IMR-90 (cell line): ENCODE data around the gene KAT7. TPM values are rescaled to one million over a fixed set of nuclear protein-coding genes. Genes with fewer than 3 reads are reported as not detected.

ENCODE experiments used
- ATAC-seq: fragments of 200-7000 bp; cut with Tn5 transposase; 2 replicates; pipeline ENCODE4 v1.9.1; 2020; ENCODE audit warnings: low read depth, mild to moderate bottlenecking, moderate library complexity
- BruUV-seq: library from RNA; stranded (reverse); fragments of 400-500 nt; replicated peaks from 2 replicates; lab custom pipeline; 2021; lab: Mats Ljungman, UMichigan
- CTCF ChIA-PET: fragments of 300-600 bp; formaldehyde crosslinking; extraction: SDS; loops from one replicate; lab custom pipeline; 2021; ENCODE audit warnings: antibody characterized with exemption; lab: Yijun Ruan, JAX
- POLR2A ChIA-PET: fragments of 300-600 bp; sonication (Branson Sonifier 250); formaldehyde crosslinking; loops from one replicate; lab custom pipeline; 2022; ENCODE audit warnings: antibody characterized with exemption; ENCODE audit not compliant: unreplicated experiment; lab: Charles Lee
- DNase-seq: peaks from one replicate; pipeline ENCODE4 v3.0.0; 2013
- H2AFZ ChIP-seq: replicated peaks from 2 replicates; pipeline ENCODE3; 2013; ENCODE audit warnings: low read length, mild to moderate bottlenecking; ENCODE audit not compliant: poor library complexity
- H2AK5ac ChIP-seq: 2 replicates; pipeline ENCODE4 v1.6.1; 2013; ENCODE audit warnings: low read depth, low read length, inconsistent platforms
- H2AK9ac ChIP-seq: replicated peaks from 2 replicates; pipeline ENCODE3; 2013; ENCODE audit warnings: mild to moderate bottlenecking, low read depth, low read length, moderate library complexity; ENCODE audit not compliant: poor library complexity
- H2BK120ac ChIP-seq: 2 replicates; pipeline ENCODE4 v1.6.1; 2013; ENCODE audit warnings: low read depth, low read length, inconsistent platforms
- H2BK15ac ChIP-seq: 3 replicates; pipeline ENCODE4 v1.6.1; 2013; ENCODE audit warnings: low read depth, low read length, inconsistent platforms
- H2BK20ac ChIP-seq: 2 replicates; pipeline ENCODE4 v1.6.1; 2013; ENCODE audit warnings: low read depth, mild to moderate bottlenecking, inconsistent platforms, low read length, moderate library complexity
- H2BK5ac ChIP-seq: 2 replicates; pipeline ENCODE4 v1.6.1; 2013; ENCODE audit warnings: mild to moderate bottlenecking, low read depth, low read length, inconsistent platforms; ENCODE audit not compliant: poor library complexity, severe bottlenecking
- H3K14ac ChIP-seq: replicated peaks from 2 replicates; pipeline ENCODE4 v1.6.1; 2013; ENCODE audit warnings: low read depth, low read length, inconsistent platforms
- H3K18ac ChIP-seq: 2 replicates; pipeline ENCODE4 v1.6.1; 2013; ENCODE audit warnings: low read depth, low read length, control low read depth
- H3K23ac ChIP-seq: 2 replicates; pipeline ENCODE4 v1.6.1; 2013; ENCODE audit warnings: low read depth, low read length, inconsistent platforms
- H3K27ac ChIP-seq: 2 replicates; pipeline ENCODE4 v1.5.1; 2013; ENCODE audit warnings: mild to moderate bottlenecking, control low read depth, low read length; ENCODE audit not compliant: insufficient read depth
- H3K27me3 ChIP-seq: 2 replicates; pipeline ENCODE4 v1.6.1; 2013; ENCODE audit warnings: low read length; ENCODE audit not compliant: control insufficient read depth, insufficient read depth
- H3K36me3 ChIP-seq: 2 replicates; pipeline ENCODE4 v1.6.1; 2013; ENCODE audit warnings: low read length, mixed read lengths; ENCODE audit not compliant: control insufficient read depth, insufficient read depth
- H3K4ac ChIP-seq: 2 replicates; pipeline ENCODE4 v1.6.1; 2013; ENCODE audit warnings: low read depth, low read length, inconsistent platforms
- H3K4me1 ChIP-seq: 2 replicates; pipeline ENCODE4 v1.6.1; 2013; ENCODE audit warnings: low read length, mixed read lengths; ENCODE audit not compliant: control insufficient read depth, insufficient read depth
- H3K4me2 ChIP-seq: 2 replicates; pipeline ENCODE4 v1.6.1; 2013; ENCODE audit warnings: low read depth, mild to moderate bottlenecking, control low read depth, low read length, moderate library complexity
- H3K4me3 ChIP-seq: 2 replicates; pipeline ENCODE4 v1.5.1; 2013; ENCODE audit warnings: low read depth, mild to moderate bottlenecking, control low read depth, low read length, moderate library complexity; ENCODE audit not compliant: insufficient read depth
- H3K56ac ChIP-seq: 2 replicates; pipeline ENCODE4 v1.6.1; 2013; ENCODE audit warnings: low read length, inconsistent platforms; ENCODE audit not compliant: insufficient read depth; ENCODE audit errors: extremely low read depth
- H3K79me1 ChIP-seq, 2 experiments: 2 replicates each; pipeline ENCODE4 v1.6.1; 2013; ENCODE audit warnings: low read length in 2 of 2, inconsistent platforms in 1 of 2, low read depth in 1 of 2
- H3K9ac ChIP-seq: 2 replicates; pipeline ENCODE4 v1.6.1; 2013; ENCODE audit warnings: low read depth, low read length, control low read depth
- H3K9me1 ChIP-seq: 2 replicates; pipeline ENCODE4 v1.6.1; 2013; ENCODE audit warnings: low read length, inconsistent platforms; ENCODE audit not compliant: insufficient read depth
- H3K9me3 ChIP-seq: 2 replicates; pipeline ENCODE4 v1.6.1; 2013; ENCODE audit warnings: low read length; ENCODE audit not compliant: control insufficient read depth, insufficient read depth
- H4K20me1 ChIP-seq: 2 replicates; pipeline ENCODE4 v1.6.1; 2013; ENCODE audit warnings: low read length, inconsistent platforms; ENCODE audit not compliant: insufficient read depth
- H4K5ac ChIP-seq: 2 replicates; pipeline ENCODE4 v1.6.1; 2013; ENCODE audit warnings: mild to moderate bottlenecking, low read depth, low read length, control low read depth
- H4K8ac ChIP-seq, 2 experiments: 2 replicates each; pipeline ENCODE4 v1.6.1; 2013; ENCODE audit warnings: low read depth in 2 of 2, low read length in 2 of 2, control low read depth in 1 of 2, inconsistent platforms in 1 of 2
- H4K91ac ChIP-seq: 2 replicates; pipeline ENCODE4 v1.6.1; 2013; ENCODE audit warnings: low read depth, low read length, inconsistent platforms; ENCODE audit not compliant: insufficient read depth
- BHLHE40 ChIP-seq: fragments of 150-350 bp; IDR thresholded peaks from 2 replicates; pipeline ENCODE4 v1.6.1; 2016; ENCODE audit warnings: mild to moderate bottlenecking, low read depth, low read length
- CEBPB ChIP-seq: IDR thresholded peaks from 2 replicates; pipeline ENCODE4 v1.6.1; 2012; ENCODE audit warnings: low read depth, low read length, improper control_type of control experiment
- CHD1 ChIP-seq: IDR thresholded peaks from 2 replicates; pipeline ENCODE4 v1.6.1; 2012; ENCODE audit warnings: low read depth, low read length, improper control_type of control experiment
- MAFK ChIP-seq: IDR thresholded peaks from 2 replicates; pipeline ENCODE4 v1.6.1; 2012; ENCODE audit warnings: low read depth, low read length, improper control_type of control experiment
- MAZ ChIP-seq: IDR thresholded peaks from 2 replicates; pipeline ENCODE4 v1.6.1; 2012; ENCODE audit warnings: low read depth, mild to moderate bottlenecking, low read length, improper control_type of control experiment, moderate library complexity, borderline replicate concordance
- MXI1 ChIP-seq: IDR thresholded peaks from 2 replicates; pipeline ENCODE4 v1.6.1; 2012; ENCODE audit warnings: low read depth, mild to moderate bottlenecking, low read length, moderate library complexity, borderline replicate concordance
- NFE2L2 ChIP-seq: fragments of 150-350 bp; IDR thresholded peaks from 2 replicates; pipeline ENCODE4 v1.6.1; 2016; ENCODE audit warnings: low read depth, mild to moderate bottlenecking, low read length
- POLR2A ChIP-seq: IDR thresholded peaks from 2 replicates; pipeline ENCODE4 v1.6.1; 2012; ENCODE audit warnings: mild to moderate bottlenecking, low read depth, low read length
- RCOR1 ChIP-seq: IDR thresholded peaks from 2 replicates; pipeline ENCODE4 v1.6.1; 2012; ENCODE audit warnings: mild to moderate bottlenecking, low read length, improper control_type of control experiment; ENCODE audit not compliant: insufficient replicate concordance
- RFX5 ChIP-seq: IDR thresholded peaks from 2 replicates; pipeline ENCODE4 v1.8.0; 2012; ENCODE audit warnings: low read depth, mild to moderate bottlenecking, low read length, moderate library complexity
- SMC3 ChIP-seq: fragments of 150-350 bp; IDR thresholded peaks from 2 replicates; pipeline ENCODE4 v1.6.1; 2016; ENCODE audit warnings: low read depth, mild to moderate bottlenecking, antibody characterized with exemption, low read length, moderate library complexity
- WGBS, 2 experiments: methylation state at CpG; one replicate each; pipeline versions ENCODE4 v1.1.5 to v1.1.7; 2013; ENCODE audit warnings: missing lambda C conversion rate in 2 of 2; ENCODE audit not compliant: insufficient read length in 1 of 2; ENCODE audit errors: extremely low coverage in 2 of 2; 5-methylcytosine and 5-hydroxymethylcytosine counted together
- dilution Hi-C: fragments of 300-500 bp; cut with HindIII; formaldehyde crosslinking; loops from one replicate; pipeline ENCODE4 v1.14.3; 2018; ENCODE audit warnings: low sequenced_read_pairs; ENCODE audit not compliant: unreplicated experiment
- in situ Hi-C: fragments of 300-500 bp; cut with MboI; formaldehyde crosslinking; loops from 3 replicates; pipeline ENCODE4 v1.14.3; 2019; ENCODE audit warnings: low sequenced_read_pairs, inconsistent platforms, mixed read lengths
- intact Hi-C: fragments of 100-400 bp; cut with micrococcal nuclease; formaldehyde crosslinking; loops from 2 replicates; pipeline ENCODE4 v1.10.0; 2022
- polyA plus RNA-seq, 3 experiments: library from polyadenylated mRNA; depleted of rRNA; stranded (reverse); fragments of >200 nt; gene quantifications; 2 replicates each; pipeline ENCODE4 v1.2.3, GENCODE V29; 2012; ENCODE audit warnings: low replicate concordance in 1 of 3
- total RNA-seq: library from RNA; depleted of rRNA; stranded (reverse); fragments of >200 nt; gene quantifications from 2 replicates; pipeline ENCODE4 v1.2.3, GENCODE V29; 2012
- TF ChIP-seq, protein P1 (sequence below): conservative IDR thresholded peaks from 2 replicates; pipeline ENCODE4 v1.5.1; 2012; ENCODE audit warnings: mild to moderate bottlenecking, low read depth, low read length, improper control_type of control experiment
- TF ChIP-seq, protein P2 (sequence below): fragments of 150-350 bp; IDR thresholded peaks from 2 replicates; pipeline ENCODE4 v1.6.1; 2016; ENCODE audit warnings: low read depth, mild to moderate bottlenecking, low read length, moderate library complexity, borderline replicate concordance
- TF ChIP-seq, protein P3 (sequence below): fragments of 150-350 bp; IDR thresholded peaks from 2 replicates; pipeline ENCODE4 v1.6.1; 2017; ENCODE audit warnings: mild to moderate bottlenecking, antibody characterized with exemption, low read length, low read depth

Gene KAT7
- total and polyA plus RNA-seq, 2 of the 4 experiments (the other 2 are of a cell fraction): 16.9 to 21.9 TPM

DNA sequence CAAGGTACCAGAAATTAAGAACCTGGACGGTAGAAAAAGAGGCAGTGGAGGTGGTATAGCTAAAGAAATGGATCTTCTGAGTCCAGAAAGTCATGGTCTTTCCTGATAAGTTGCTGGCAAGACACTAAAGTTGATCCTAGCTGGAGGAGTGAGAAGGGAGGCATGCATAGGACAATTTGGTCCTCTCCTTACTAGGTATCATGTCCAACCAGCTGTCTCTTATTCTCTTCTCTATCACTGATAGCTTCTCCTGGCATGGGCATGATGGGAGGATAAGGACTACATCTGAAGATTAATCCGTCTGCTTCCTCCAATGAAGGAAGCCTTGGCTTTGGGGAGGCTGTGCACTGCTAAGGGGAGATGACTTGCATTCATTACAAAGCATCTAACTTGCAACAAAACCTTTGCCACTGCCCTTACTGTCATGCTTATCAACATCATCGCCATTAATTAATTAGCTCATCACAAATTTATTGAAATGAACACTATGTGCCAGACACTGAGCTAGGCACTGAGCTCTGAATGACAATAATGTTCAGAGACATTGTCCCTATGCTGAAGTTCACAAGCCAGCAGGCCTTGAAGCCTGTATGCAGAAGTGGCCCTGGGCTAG, 21.5 kb upstream of the KAT7 start:
- Histone ChIP-seq H4K91ac (no peak overlapping the region), H3K14ac (no peak overlapping the region), H2BK15ac (no peak overlapping the region), H3K4me2 (no peak overlapping the region), H2AFZ (no peak overlapping the region), H2BK5ac (no peak overlapping the region), H4K20me1 (no peaks in the 10 kb centered on the region), H3K9me3 (no peaks in the 10 kb centered on the region), H2AK5ac (no peak overlapping the region), H3K9ac (no peak overlapping the region), H3K4me3 (no peak overlapping the region), H3K23ac (no peak overlapping the region), H2BK20ac (no peak overlapping the region), H3K9me1 (no peaks in the 10 kb centered on the region; the same call in 1 of the 2 replicates), H4K8ac (no peak overlapping the region), H3K4ac (no peak overlapping the region), H2BK120ac (no peak overlapping the region), H4K5ac (no peak overlapping the region), H3K27ac (no peak overlapping the region), H3K56ac (no peak overlapping the region), H3K36me3 (no peaks in the 10 kb centered on the region), H3K27me3 (peaks cover 20% of the 10 kb centered on the region), H3K4me1 (no peaks in the 10 kb centered on the region), H3K79me1 (no peaks in the 10 kb centered on the region), H3K18ac (no peak overlapping the region), H2AK9ac (no peak overlapping the region)
- DNase-seq (no peak), ATAC-seq (no peak)
- in situ Hi-C loops (no loop called here), intact Hi-C loops (no loop called here), dilution Hi-C loops (no loop called here)
- CTCF ChIA-PET: no interaction called here
- WGBS, 2 experiments: 25% methylated on average over 2 of the region's 3 CpGs; no CpG with 5 or more reads in 1 of the 2 experiments
- no TSS peak for BruUV-seq
- POLR2A ChIA-PET: no interaction called here
- TF ChIP-seq RFX5 (no peak), RCOR1 (no peak), MXI1 (no peak), CHD1 (no peak), MAFK (no peak), NFE2L2 (no peak), POLR2A (no peak), CEBPB (no peak), BHLHE40 (no peak), SMC3 (no peak), MAZ (no peak)
- TF ChIP-seq, protein P1, sequence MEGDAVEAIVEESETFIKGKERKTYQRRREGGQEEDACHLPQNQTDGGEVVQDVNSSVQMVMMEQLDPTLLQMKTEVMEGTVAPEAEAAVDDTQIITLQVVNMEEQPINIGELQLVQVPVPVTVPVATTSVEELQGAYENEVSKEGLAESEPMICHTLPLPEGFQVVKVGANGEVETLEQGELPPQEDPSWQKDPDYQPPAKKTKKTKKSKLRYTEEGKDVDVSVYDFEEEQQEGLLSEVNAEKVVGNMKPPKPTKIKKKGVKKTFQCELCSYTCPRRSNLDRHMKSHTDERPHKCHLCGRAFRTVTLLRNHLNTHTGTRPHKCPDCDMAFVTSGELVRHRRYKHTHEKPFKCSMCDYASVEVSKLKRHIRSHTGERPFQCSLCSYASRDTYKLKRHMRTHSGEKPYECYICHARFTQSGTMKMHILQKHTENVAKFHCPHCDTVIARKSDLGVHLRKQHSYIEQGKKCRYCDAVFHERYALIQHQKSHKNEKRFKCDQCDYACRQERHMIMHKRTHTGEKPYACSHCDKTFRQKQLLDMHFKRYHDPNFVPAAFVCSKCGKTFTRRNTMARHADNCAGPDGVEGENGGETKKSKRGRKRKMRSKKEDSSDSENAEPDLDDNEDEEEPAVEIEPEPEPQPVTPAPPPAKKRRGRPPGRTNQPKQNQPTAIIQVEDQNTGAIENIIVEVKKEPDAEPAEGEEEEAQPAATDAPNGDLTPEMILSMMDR: no peak
- TF ChIP-seq, protein P2, sequence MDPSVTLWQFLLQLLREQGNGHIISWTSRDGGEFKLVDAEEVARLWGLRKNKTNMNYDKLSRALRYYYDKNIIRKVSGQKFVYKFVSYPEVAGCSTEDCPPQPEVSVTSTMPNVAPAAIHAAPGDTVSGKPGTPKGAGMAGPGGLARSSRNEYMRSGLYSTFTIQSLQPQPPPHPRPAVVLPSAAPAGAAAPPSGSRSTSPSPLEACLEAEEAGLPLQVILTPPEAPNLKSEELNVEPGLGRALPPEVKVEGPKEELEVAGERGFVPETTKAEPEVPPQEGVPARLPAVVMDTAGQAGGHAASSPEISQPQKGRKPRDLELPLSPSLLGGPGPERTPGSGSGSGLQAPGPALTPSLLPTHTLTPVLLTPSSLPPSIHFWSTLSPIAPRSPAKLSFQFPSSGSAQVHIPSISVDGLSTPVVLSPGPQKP: no peak
- TF ChIP-seq, protein P3, sequence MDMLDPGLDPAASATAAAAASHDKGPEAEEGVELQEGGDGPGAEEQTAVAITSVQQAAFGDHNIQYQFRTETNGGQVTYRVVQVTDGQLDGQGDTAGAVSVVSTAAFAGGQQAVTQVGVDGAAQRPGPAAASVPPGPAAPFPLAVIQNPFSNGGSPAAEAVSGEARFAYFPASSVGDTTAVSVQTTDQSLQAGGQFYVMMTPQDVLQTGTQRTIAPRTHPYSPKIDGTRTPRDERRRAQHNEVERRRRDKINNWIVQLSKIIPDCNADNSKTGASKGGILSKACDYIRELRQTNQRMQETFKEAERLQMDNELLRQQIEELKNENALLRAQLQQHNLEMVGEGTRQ: no peak
